Activated CD4-positive, alpha-beta memory T cell treated with anti-CD3 and anti-CD28 coated beads, Interleukin-2, amount 10 ng/mL, durations not matched to agents 7 days and 5 days (primary cell): ENCODE data around the gene ZNF865. TPM values are rescaled to one million over a fixed set of nuclear protein-coding genes. Genes with fewer than 3 reads are reported as not detected.
"Not testable (repeated sequence)": the region's sequence is repeated elsewhere in the genome, so short reads cannot be mapped to it uniquely, and the experiment has no call there.

Experiments used
- CTCF ChIA-PET: fragments of 350-600 bp; sonication (Branson Sonifier 250); formaldehyde crosslinking; loops from one replicate; lab custom pipeline; 2021; ENCODE audit warnings: antibody characterized with exemption, inconsistent platforms; lab: Charles Lee
- POLR2A ChIA-PET: fragments of 350-600 bp; sonication (Branson Sonifier 250); formaldehyde crosslinking; loops from one replicate; lab custom pipeline; 2021; ENCODE audit warnings: antibody characterized with exemption; lab: Charles Lee
- DNase-seq: peaks from one replicate; pipeline ENCODE4 v3.0.0-alpha.2; 2020
- H3K27ac Mint-ChIP-seq: one replicate; pipeline ENCODE4 v1.8.0; 2021; ENCODE audit warnings: mild to moderate bottlenecking, mixed read lengths
- H3K27me3 Mint-ChIP-seq: one replicate; pipeline ENCODE4 v1.8.0; 2021; ENCODE audit warnings: mixed read lengths
- H3K36me3 Mint-ChIP-seq: one replicate; pipeline ENCODE4 v1.8.0; 2021; ENCODE audit warnings: low read depth, mixed read lengths
- H3K4me1 Mint-ChIP-seq: one replicate; pipeline ENCODE4 v1.8.0; 2021; ENCODE audit warnings: mixed read lengths
- H3K4me3 Mint-ChIP-seq: one replicate; pipeline ENCODE4 v1.8.0; 2021; ENCODE audit warnings: mild to moderate bottlenecking, mixed read lengths
- H3K9me3 Mint-ChIP-seq: one replicate; pipeline ENCODE4 v1.8.0; 2021; ENCODE audit warnings: mixed read lengths
- total RNA-seq, 2 experiments: library from RNA; stranded (reverse); gene quantifications; one replicate each; pipeline ENCODE4 v1.2.3, GENCODE V29; 2021

The ZNF865 gene
- 10 to 100 TPM; 15.3 to 15.4 TPM for total RNA-seq

DNA sequence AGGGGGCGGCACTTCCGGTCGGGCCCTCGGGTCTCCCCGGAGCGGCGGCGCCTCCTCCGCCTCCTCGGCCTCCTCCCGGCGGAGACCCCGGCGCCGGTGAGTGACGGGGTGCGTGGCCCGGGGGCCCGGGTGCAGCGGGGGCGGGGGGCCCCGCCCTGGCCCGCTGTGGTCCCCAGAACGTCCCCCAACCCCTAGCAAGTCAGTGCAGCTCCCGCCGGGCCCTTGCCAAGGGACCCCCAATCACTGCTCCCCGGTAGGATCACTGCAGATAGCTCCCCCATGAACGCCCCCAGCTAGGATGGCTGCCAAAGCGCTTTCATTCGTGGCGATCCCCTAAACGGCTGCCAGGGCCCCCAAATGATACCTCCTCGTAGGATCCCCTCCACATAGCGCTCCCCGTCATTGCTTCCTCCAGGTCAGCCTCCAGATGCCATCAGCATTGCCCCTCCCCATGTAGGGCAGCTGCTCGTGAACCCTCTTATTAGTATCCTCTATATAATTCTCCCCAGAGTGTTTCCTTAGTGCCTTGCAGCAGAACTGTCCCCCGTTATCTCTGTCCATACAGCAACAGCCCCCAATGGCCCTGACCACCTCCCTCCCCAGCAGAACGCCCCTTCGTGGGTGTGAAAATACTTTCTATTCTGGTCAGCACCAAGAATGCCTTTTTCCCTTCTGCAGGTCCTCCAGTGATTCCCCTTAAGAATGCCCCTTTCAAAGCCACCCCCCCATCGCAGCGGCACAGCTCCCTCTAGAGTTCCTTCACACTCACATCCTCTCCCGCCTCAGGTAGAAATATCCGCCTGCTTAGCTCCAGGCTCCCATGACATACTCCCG, at the start of gene ZNF865:
TSS of gene ZNF865 (plus strand) at position 11 of the 834 bp plus-strand sequence. CDS start 7,972 bp downstream, outside the sequence.
- peaks cover 57% of the 10 kb centered on the region for H3K4me1 Mint-ChIP-seq
- H3K4me3 Mint-ChIP-seq: peak within 1 kb of the TSS; percentile 94
- CTCF ChIA-PET: interaction anchor here (0.6 to 3.4 kb wide), 22 partner anchors 14 to 465 kb away, joined by 3 to 56 read pairs (median 6); partner anchors contain the start of genes TMEM238, ZNF579, ZNF628 and ZNF784
- H3K27me3 Mint-ChIP-seq: no peaks in the 10 kb centered on the region
- peak within 1 kb of the TSS; percentile 95 for H3K27ac Mint-ChIP-seq
- peaks cover 46% of the 10 kb centered on the region for H3K36me3 Mint-ChIP-seq
- DNase-seq: peak; percentile 75
- no peaks in the 10 kb centered on the region for H3K9me3 Mint-ChIP-seq
- POLR2A ChIA-PET: interaction anchor here (0.7 to 4.3 kb wide), 17 partner anchors 10 to 489 kb away, joined by 3 to 53 read pairs (median 4); partner anchors contain the start of genes PPP1R12C, U2AF2, UBE2S and ZNF579

- H3K9me3 Mint-ChIP-seq: no peaks in the 10 kb centered on the region
- peaks cover 6% of the 10 kb centered on the region for H3K27me3 Mint-ChIP-seq
- H3K36me3 Mint-ChIP-seq: no peaks in the 10 kb centered on the region
- no peaks in the 10 kb centered on the region for H3K4me1 Mint-ChIP-seq
- CTCF ChIA-PET: no interaction called here
- no peak for DNase-seq
- H3K4me3 Mint-ChIP-seq: no peak overlapping the region
- H3K27ac Mint-ChIP-seq: no peak overlapping the region
- POLR2A ChIA-PET: interaction anchor here (0.6 kb wide), 1 partner anchor 51 kb away, joined by 3 read pairs; no protein-coding TSS in a partner anchor
These were observed 45.8 kb upstream of the ZNF865 start for GRCh38 chr19:55559684-55560083.

GRCh38 chr19:55563261-55563690, 42.2 kb upstream of the ZNF865 start:
- DNase-seq: no peak
- Mint-ChIP-seq H3K27ac (no peak overlapping the region), H3K4me1 (no peaks in the 10 kb centered on the region), H3K27me3 (peaks cover 6% of the 10 kb centered on the region), H3K36me3 (no peaks in the 10 kb centered on the region), H3K9me3 (no peaks in the 10 kb centered on the region), H3K4me3 (no peak overlapping the region)
- ChIA-PET POLR2A (no interaction called here), CTCF (no interaction called here)

- POLR2A ChIA-PET: no interaction called here
- no peaks in the 10 kb centered on the region for H3K36me3 Mint-ChIP-seq
- no peaks in the 10 kb centered on the region for H3K27me3 Mint-ChIP-seq
- CTCF ChIA-PET: no interaction called here
- no peak overlapping the region for H3K27ac Mint-ChIP-seq
- H3K4me1 Mint-ChIP-seq: no peaks in the 10 kb centered on the region
- no peak overlapping the region for H3K4me3 Mint-ChIP-seq
- no peaks in the 10 kb centered on the region for H3K9me3 Mint-ChIP-seq
- no peak for DNase-seq
These were observed 38.6 kb upstream of the ZNF865 start for GRCh38 chr19:55566823-55567222.

DNA sequence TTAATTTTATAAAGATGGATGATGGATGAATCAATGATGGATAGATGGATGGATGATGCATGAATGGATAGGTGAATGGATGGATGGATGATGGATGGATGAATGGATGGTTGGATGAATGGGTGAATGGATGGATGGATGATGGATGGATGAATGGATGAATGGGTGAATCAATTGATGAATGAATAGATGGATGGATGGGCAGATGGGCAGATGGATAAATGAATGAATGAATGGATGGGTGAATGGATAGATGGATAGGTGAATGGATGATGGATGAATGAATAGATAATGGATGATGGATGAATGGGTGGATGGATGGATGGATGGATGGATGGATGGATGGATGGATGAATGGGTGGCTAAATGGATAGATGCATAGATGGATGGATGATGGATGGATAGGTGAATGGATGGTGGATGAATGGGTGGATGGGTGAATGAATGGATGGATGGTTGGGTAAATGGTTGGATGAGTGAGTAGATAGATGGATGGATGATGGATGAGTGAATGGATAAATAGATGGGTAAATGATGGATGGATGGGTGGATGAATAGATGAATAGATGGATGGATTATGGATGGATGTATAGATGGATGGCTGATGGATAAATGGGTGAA, 37.6 kb upstream of the ZNF865 start:
- no peaks in the 10 kb centered on the region for H3K9me3 Mint-ChIP-seq
- DNase-seq: no peak
- no peaks in the 10 kb centered on the region for H3K27me3 Mint-ChIP-seq
- ChIA-PET POLR2A (no interaction called here), CTCF (no interaction called here)
- H3K36me3 Mint-ChIP-seq: no peaks in the 10 kb centered on the region
- H3K4me1 Mint-ChIP-seq: no peaks in the 10 kb centered on the region
- H3K4me3 Mint-ChIP-seq: no peak overlapping the region
- no peak overlapping the region for H3K27ac Mint-ChIP-seq

DNA sequence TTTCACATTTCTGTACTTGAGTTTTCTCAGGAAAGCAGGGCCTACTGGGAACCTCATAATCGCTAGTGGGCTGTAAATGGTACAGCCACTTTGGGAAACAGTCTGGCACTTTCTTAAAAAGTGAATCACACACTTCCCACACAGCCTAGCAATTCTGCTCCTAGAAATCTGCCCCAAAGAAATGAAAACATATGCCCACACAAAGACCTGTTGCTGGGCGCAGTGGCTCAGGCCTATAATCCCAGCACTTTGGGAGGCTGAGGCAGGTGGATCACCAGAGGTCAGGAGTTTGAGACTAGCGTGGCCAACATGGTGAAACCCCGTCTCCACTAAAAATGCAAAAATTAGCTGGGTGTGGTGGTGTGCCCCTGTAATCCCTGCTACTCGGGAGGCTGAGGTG, 36.0 kb upstream of the ZNF865 start:
- POLR2A ChIA-PET, CTCF ChIA-PET, H3K4me1 Mint-ChIP-seq, H3K27ac Mint-ChIP-seq, H3K36me3 Mint-ChIP-seq, H3K4me3 Mint-ChIP-seq, H3K27me3 Mint-ChIP-seq, H3K9me3 Mint-ChIP-seq, DNase-seq: not testable (repeated sequence)

DNA sequence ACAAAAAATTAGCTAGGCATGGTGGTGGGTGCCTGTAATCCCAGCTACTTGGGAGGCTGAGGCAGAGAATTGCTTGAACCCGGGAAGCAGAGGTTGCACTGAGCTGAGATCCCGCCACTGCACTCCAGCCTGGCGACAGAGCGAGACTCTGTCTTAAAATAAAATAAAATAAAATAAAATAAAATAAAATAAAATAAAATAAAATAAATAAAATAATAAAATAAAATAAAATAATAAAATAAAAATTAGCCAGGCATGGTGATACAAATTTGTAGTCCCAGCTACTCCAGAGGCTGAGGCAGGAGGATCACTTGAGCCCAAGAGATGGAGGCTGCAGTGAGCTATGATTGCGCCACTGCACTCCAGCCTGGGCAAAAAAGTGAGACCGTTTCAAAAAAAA, 31.5 kb upstream of the ZNF865 start:
- H3K27ac Mint-ChIP-seq, CTCF ChIA-PET, H3K36me3 Mint-ChIP-seq, H3K4me1 Mint-ChIP-seq, H3K4me3 Mint-ChIP-seq, H3K27me3 Mint-ChIP-seq, DNase-seq, H3K9me3 Mint-ChIP-seq: not testable (repeated sequence)
- POLR2A ChIA-PET: interaction anchor here (1.4 kb wide), 1 partner anchor 25 kb away, joined by 4 read pairs; the partner anchor contains the start of gene FIZ1

GRCh38 chr19:55576746-55577145, 28.7 kb upstream of the ZNF865 start:
- no peak overlapping the region for H3K4me3 Mint-ChIP-seq
- H3K9me3 Mint-ChIP-seq: no peaks in the 10 kb centered on the region
- CTCF ChIA-PET: no interaction called here
- no peak for DNase-seq
- no peak overlapping the region for H3K27ac Mint-ChIP-seq
- peaks cover 9% of the 10 kb centered on the region for H3K36me3 Mint-ChIP-seq
- POLR2A ChIA-PET: no interaction called here
- H3K4me1 Mint-ChIP-seq: peaks cover 15% of the 10 kb centered on the region
- no peaks in the 10 kb centered on the region for H3K27me3 Mint-ChIP-seq

- Mint-ChIP-seq H3K9me3 (no peaks in the 10 kb centered on the region), H3K4me3 (no peak overlapping the region), H3K4me1 (peaks cover 20% of the 10 kb centered on the region), H3K36me3 (peaks cover 9% of the 10 kb centered on the region), H3K27ac (no peak overlapping the region), H3K27me3 (no peaks in the 10 kb centered on the region)
- no peak for DNase-seq
- ChIA-PET POLR2A (no interaction called here), CTCF (no interaction called here)
These were observed 27.3 kb upstream of the ZNF865 start for GRCh38 chr19:55578031-55578760.

GRCh38 chr19:55578761-55579747, 26.4 kb upstream of the ZNF865 start:
- no peaks in the 10 kb centered on the region for H3K9me3 Mint-ChIP-seq
- H3K4me1 Mint-ChIP-seq: peaks cover 20% of the 10 kb centered on the region
- CTCF ChIA-PET: no interaction called here
- POLR2A ChIA-PET: no interaction called here
- H3K4me3 Mint-ChIP-seq: peak overlapping the region; percentile 84
- peak overlapping the region; percentile 71 for H3K27ac Mint-ChIP-seq
- no peak for DNase-seq
- no peaks in the 10 kb centered on the region for H3K27me3 Mint-ChIP-seq
- H3K36me3 Mint-ChIP-seq: peaks cover 9% of the 10 kb centered on the region

DNA sequence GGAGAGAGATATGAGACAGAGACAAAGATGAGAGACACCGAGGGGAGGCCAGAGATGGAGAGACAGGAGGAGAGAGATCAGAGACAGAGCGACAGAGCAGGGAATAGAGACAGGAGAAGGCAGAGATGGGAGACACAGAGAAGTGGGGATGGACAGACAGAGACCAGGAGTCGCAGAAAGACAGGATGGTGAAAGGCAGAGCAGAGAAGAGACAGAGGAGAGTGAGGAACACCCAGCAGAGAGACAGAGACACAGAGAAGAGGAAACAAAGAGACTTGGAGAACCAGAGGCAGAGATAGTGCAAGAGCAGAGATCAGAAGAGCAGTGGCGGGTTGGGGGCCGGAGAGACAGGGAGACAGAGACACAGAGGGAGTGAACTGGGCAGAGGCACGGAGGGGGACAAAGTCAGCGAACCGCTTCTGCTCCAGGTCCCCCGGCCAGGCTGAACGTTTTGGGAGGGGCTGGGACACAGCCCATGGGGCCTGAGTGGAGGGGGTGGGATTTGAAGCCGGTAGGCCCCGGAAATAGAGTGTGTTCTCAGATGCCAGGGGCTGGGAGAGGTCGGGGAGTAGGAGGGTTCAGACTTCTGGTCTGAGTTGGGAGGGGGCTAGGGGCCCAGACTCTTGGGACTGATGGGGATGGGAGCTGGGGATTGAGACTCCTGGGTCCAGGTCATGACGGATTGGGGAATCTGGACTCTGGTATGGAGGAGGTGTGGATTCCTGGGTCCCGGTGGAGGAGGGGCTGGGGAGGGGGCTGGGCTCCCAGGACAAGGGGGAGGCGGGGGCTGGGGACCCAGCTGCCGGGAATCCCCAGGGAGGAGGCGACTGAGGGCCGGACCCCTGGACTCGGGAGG, 25.5 kb upstream of the ZNF865 start:
- Mint-ChIP-seq H3K4me1 (peaks cover 20% of the 10 kb centered on the region), H3K9me3 (no peaks in the 10 kb centered on the region), H3K27ac (peak overlapping the region; percentile 71), H3K27me3 (peaks cover 6% of the 10 kb centered on the region), H3K36me3 (peaks cover 9% of the 10 kb centered on the region), H3K4me3 (peak overlapping the region; percentile 84)
- ChIA-PET POLR2A (interaction anchor here (1.0 to 2.7 kb wide), 5 partner anchors 19 to 56 kb away, joined by 3 to 12 read pairs (median 7); partner anchors contain the start of genes FIZ1 and ZNF865), CTCF (interaction anchor here (0.7 to 1.3 kb wide), 2 partner anchors 27 to 53 kb away, joined by 4 to 5 read pairs; no protein-coding TSS in a partner anchor)
- no peak for DNase-seq
